Endothelial cell of umbilical vein (primary cell): ENCODE data around the gene MUC2. TPM values are rescaled to one million over a fixed set of nuclear protein-coding genes. Genes with fewer than 3 reads are reported as not detected.

Source experiments
- BruUV-seq: library from RNA; stranded (reverse); fragments of 400-500 nt; replicated peaks from 2 replicates; lab custom pipeline; 2021; lab: Mats Ljungman, UMichigan
- CTCF ChIA-PET: fragments of 300-600, 350-600 bp; sonication (Branson Sonifier 250); formaldehyde crosslinking; loops from one replicate; lab custom pipeline; 2021; ENCODE audit warnings: antibody characterized with exemption, inconsistent platforms; lab: Charles Lee
- POLR2A ChIA-PET: fragments of 300-600, 350-600 bp; sonication (Branson Sonifier 250); formaldehyde crosslinking; loops from one replicate; lab custom pipeline; 2021; ENCODE audit warnings: antibody characterized with exemption, inconsistent platforms; lab: Charles Lee
- DNase-seq: peaks from one replicate; pipeline ENCODE4 v3.0.0-alpha.2; 2011; ENCODE audit warnings: low read depth, low spot score
- FAIRE-seq: peaks from 2 replicates; lab custom pipeline; 2011; peaks lifted over from hg19 to GRCh38; lab: Jason Lieb, UNC
- H2AFZ ChIP-seq: 2 replicates; pipeline ENCODE4 v1.6.0; 2012; ENCODE audit warnings: low read depth, low read length, control low read depth, inconsistent platforms
- H3K27ac ChIP-seq: 2 replicates; pipeline ENCODE4 v1.5.1; 2011; ENCODE audit warnings: low read depth, mild to moderate bottlenecking, control low read depth, low read length, moderate library complexity; ENCODE audit not compliant: insufficient read depth
- H3K27me3 ChIP-seq, 2 experiments: 2 replicates each; pipeline versions ENCODE4 v1.6.0 to v1.6.1; 2011; ENCODE audit warnings: low read length in 2 of 2, mixed read lengths in 1 of 2; ENCODE audit not compliant: control insufficient read depth in 2 of 2, insufficient read depth in 2 of 2
- H3K36me3 ChIP-seq, 2 experiments: 2 replicates in 1 of 2; 3 replicates in 1 of 2; pipeline ENCODE4 v1.5.1; 2011; ENCODE audit warnings: low read length in 2 of 2, mild to moderate bottlenecking in 1 of 2, moderate library complexity in 1 of 2; ENCODE audit not compliant: control insufficient read depth in 2 of 2, insufficient read depth in 2 of 2; ENCODE audit errors: extremely low read depth in 1 of 2
- H3K4me1 ChIP-seq: 3 replicates; pipeline ENCODE4 v1.5.1; 2011; ENCODE audit warnings: mild to moderate bottlenecking, low read length; ENCODE audit not compliant: control insufficient read depth, insufficient read depth; ENCODE audit errors: extremely low read depth
- H3K4me2 ChIP-seq: 2 replicates; pipeline ENCODE4 v1.6.1; 2011; ENCODE audit warnings: low read length, control low read depth, mixed read lengths; ENCODE audit not compliant: insufficient read depth
- H3K4me3 ChIP-seq, 3 experiments: fragments of 200-600 bp in 1 of 3; sonication (generic), shearing (Covaris generic) in 1 of 3; replicated peaks in 1 of 3; 2 replicates each; pipeline ENCODE4 v1.5.1; 2011 to 2016; ENCODE audit warnings: control low read depth in 3 of 3, low read length in 3 of 3, mild to moderate bottlenecking in 2 of 3, inconsistent platforms in 1 of 3, low read depth in 1 of 3, moderate library complexity in 1 of 3; ENCODE audit not compliant: insufficient read depth in 1 of 3
- H3K79me2 ChIP-seq: 2 replicates; pipeline ENCODE4 v1.6.0; 2012; ENCODE audit warnings: low read length, inconsistent platforms; ENCODE audit not compliant: control insufficient read depth, insufficient read depth
- H3K9ac ChIP-seq: replicated peaks from 2 replicates; pipeline ENCODE3; 2011; ENCODE audit warnings: low read length, control low read depth; ENCODE audit not compliant: insufficient read depth; ENCODE audit errors: extremely low read depth
- H3K9me1 ChIP-seq: replicated peaks from 3 replicates; pipeline ENCODE4 v1.6.0; 2011; ENCODE audit warnings: mild to moderate bottlenecking, low read length; ENCODE audit not compliant: control insufficient read depth, insufficient read depth; ENCODE audit errors: extremely low read depth
- H3K9me3 ChIP-seq: replicated peaks from 2 replicates; pipeline ENCODE4 v1.5.1; 2012; ENCODE audit warnings: low read length, inconsistent platforms; ENCODE audit not compliant: control insufficient read depth, insufficient read depth
- H4K20me1 ChIP-seq: replicated peaks from 2 replicates; pipeline ENCODE3; 2011; ENCODE audit warnings: mild to moderate bottlenecking, low read length; ENCODE audit not compliant: control insufficient read depth, insufficient read depth; ENCODE audit errors: extremely low read depth
- EZH2 ChIP-seq: IDR thresholded peaks from 2 replicates; pipeline ENCODE4 v1.6.1; 2012; ENCODE audit warnings: borderline replicate concordance, low read depth, mild to moderate bottlenecking, moderate library complexity, low read length, inconsistent platforms; ENCODE audit not compliant: severe bottlenecking
- FOS ChIP-seq: IDR thresholded peaks from 2 replicates; pipeline ENCODE4 v1.6.1; 2011; ENCODE audit warnings: mild to moderate bottlenecking, low read length, moderate library complexity, borderline replicate concordance; ENCODE audit not compliant: insufficient read depth
- GATA2 ChIP-seq: IDR thresholded peaks from 2 replicates; pipeline ENCODE4 v1.7.0; 2011; ENCODE audit warnings: low read depth, mild to moderate bottlenecking, moderate library complexity, mixed read lengths, low read length; ENCODE audit not compliant: insufficient read length, insufficient read depth
- JUN ChIP-seq: IDR thresholded peaks from 2 replicates; pipeline ENCODE4 v1.6.1; 2011; ENCODE audit warnings: borderline replicate concordance, low read depth; ENCODE audit not compliant: insufficient read length, insufficient read depth
- MYC ChIP-seq: IDR thresholded peaks from one replicate; pipeline ENCODE4 v1.6.1; 2011; ENCODE audit warnings: mild to moderate bottlenecking, low read depth, low read length
- POLR2A ChIP-seq: IDR thresholded peaks from 2 replicates; pipeline ENCODE4 v1.6.1; 2012; ENCODE audit warnings: low read depth, mild to moderate bottlenecking, control low read depth, low read length
- POLR2AphosphoS5 ChIP-seq: IDR thresholded peaks from 2 replicates; pipeline ENCODE4 v1.6.1; 2012; ENCODE audit warnings: low read depth, mild to moderate bottlenecking, control low read depth, low read length, moderate library complexity; ENCODE audit not compliant: insufficient read depth
- dilution Hi-C: fragments of 300-500 bp; cut with MboI; formaldehyde crosslinking; loops from one replicate; pipeline ENCODE4 v1.15.0; 2019; ENCODE audit warnings: low sequenced_read_pairs; ENCODE audit not compliant: extremely low pct_ligation_motif_present
- intact Hi-C: fragments of 100-400 bp; cut with micrococcal nuclease; formaldehyde crosslinking; loops from one replicate; pipeline ENCODE4 v1.10.0; 2022
- polyA plus RNA-seq, 4 experiments: library from polyadenylated mRNA; depleted of rRNA in 3 of 4; stranded (reverse) in 3 of 4; unstranded in 1 of 4; fragments of >200 nt; gene quantifications; 2 replicates each; pipeline versions ENCODE4 v1.2.1 to v1.2.3, GENCODE V29; 2011 to 2012; ENCODE audit warnings: missing spikeins in 1 of 4
- total RNA-seq: library from RNA; stranded (reverse); gene quantifications from 2 replicates; pipeline ENCODE4 v1.2.3, GENCODE V29; 2021
- TF ChIP-seq, protein P1 (sequence below), 2 donors: IDR thresholded peaks; 1 replicate in 1 of 2; 2 replicates in 1 of 2; pipeline ENCODE4 v1.5.1; 2011; ENCODE audit warnings: low read length in 2 of 2, mild to moderate bottlenecking in 2 of 2, moderate library complexity in 2 of 2, control low read depth in 1 of 2, inconsistent platforms in 1 of 2, low read depth in 1 of 2; ENCODE audit not compliant: insufficient read depth in 1 of 2; ENCODE audit errors: extremely low read depth in 1 of 2
- TF ChIP-seq, protein P2 (sequence below): IDR thresholded peaks from 2 replicates; pipeline ENCODE4 v1.6.1; 2011; ENCODE audit not compliant: insufficient read depth, insufficient read length

The MUC2 gene
- total and polyA plus RNA-seq, 2 donors (not counting 3 experiments of a cell fraction or from before 2014, with no cell fraction given), result not detected

DNA sequence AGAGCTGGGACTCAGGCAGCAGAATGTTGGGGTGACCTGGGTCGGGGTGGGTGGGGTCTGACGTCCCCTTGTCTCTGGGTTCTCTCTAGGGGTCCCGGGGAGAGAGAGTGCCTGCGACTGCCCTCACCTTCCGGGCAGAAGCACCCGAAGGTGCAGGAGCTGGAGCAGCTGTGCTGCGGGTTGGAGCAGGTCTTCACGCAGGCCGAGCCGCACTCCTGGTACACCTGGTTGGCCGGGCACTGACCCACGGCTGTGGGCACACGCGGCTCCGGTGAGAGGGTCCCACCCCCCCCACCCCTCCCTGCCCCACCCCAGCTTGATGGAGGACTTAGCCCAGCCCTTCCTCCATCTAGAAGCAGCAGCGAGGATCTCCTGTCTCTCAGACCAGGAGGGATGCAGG is 44.6 kb upstream of the MUC2 start:
- no peak for DNase-seq
- no peaks in the 10 kb centered on the region for H3K9me3 ChIP-seq
- no peaks in the 10 kb centered on the region for H4K20me1 ChIP-seq
- no peak overlapping the region for H3K4me3 ChIP-seq
- H3K4me1 ChIP-seq, result no peaks in the 10 kb centered on the region
- no peak overlapping the region for H2AFZ ChIP-seq
- no peak for TF ChIP-seq FOS
- TF ChIP-seq, protein P1, sequence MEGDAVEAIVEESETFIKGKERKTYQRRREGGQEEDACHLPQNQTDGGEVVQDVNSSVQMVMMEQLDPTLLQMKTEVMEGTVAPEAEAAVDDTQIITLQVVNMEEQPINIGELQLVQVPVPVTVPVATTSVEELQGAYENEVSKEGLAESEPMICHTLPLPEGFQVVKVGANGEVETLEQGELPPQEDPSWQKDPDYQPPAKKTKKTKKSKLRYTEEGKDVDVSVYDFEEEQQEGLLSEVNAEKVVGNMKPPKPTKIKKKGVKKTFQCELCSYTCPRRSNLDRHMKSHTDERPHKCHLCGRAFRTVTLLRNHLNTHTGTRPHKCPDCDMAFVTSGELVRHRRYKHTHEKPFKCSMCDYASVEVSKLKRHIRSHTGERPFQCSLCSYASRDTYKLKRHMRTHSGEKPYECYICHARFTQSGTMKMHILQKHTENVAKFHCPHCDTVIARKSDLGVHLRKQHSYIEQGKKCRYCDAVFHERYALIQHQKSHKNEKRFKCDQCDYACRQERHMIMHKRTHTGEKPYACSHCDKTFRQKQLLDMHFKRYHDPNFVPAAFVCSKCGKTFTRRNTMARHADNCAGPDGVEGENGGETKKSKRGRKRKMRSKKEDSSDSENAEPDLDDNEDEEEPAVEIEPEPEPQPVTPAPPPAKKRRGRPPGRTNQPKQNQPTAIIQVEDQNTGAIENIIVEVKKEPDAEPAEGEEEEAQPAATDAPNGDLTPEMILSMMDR (IDR thresholded peaks at IDR 0.05; ENCODE audit: extremely low read depth in 1 of 2, insufficient read depth in 1 of 2, low read depth in 1 of 2, low read length in 2 of 2), result no peak
- TF ChIP-seq POLR2AphosphoS5, result no peak
- TF ChIP-seq GATA2, result no peak
- TF ChIP-seq POLR2A, result no peak
- TF ChIP-seq EZH2, result no peak
- TF ChIP-seq, protein P2, sequence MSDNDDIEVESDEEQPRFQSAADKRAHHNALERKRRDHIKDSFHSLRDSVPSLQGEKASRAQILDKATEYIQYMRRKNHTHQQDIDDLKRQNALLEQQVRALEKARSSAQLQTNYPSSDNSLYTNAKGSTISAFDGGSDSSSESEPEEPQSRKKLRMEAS, result no peak
- no peak for TF ChIP-seq MYC
- TF ChIP-seq JUN, result no peak
- no peaks in the 10 kb centered on the region for H3K27me3 ChIP-seq
- ChIA-PET POLR2A (no interaction called here), CTCF (no interaction called here)
- FAIRE-seq, result no peak
- H3K9ac ChIP-seq, result no peak overlapping the region
- no TSS peak for BruUV-seq
- no peaks in the 10 kb centered on the region for H3K79me2 ChIP-seq
- intact Hi-C loops, result no loop called here
- dilution Hi-C loops, result no loop called here
- no peak overlapping the region for H3K27ac ChIP-seq
- no peaks in the 10 kb centered on the region for H3K9me1 ChIP-seq
- H3K36me3 ChIP-seq, result no peaks in the 10 kb centered on the region
- no peak overlapping the region for H3K4me2 ChIP-seq
